ENCODE data around the gene DNAH9.
"Not testable (repeated sequence)": the region's sequence is repeated elsewhere in the genome, so short reads cannot be mapped to it uniquely, and the experiment has no call there.

Gene DNAH9

GRCh38 chr17:11921296-11921695 lies 323.0 kb downstream of the DNAH9 start:
- no peak for DNase-seq (ENCODE audit: low read depth)

GRCh38 chr17:11922638-11923037 lies 324.4 kb downstream of the DNAH9 start:
- no peak for DNase-seq (ENCODE audit: low read depth)

GRCh38 chr17:11924076-11924475 lies 325.8 kb downstream of the DNAH9 start:
- DNase-seq (ENCODE audit: low read depth) = no peak

GRCh38 chr17:11925262-11926021 lies 327.2 kb downstream of the DNAH9 start:
- no peak for DNase-seq (ENCODE audit: low read depth)

- no peak for DNase-seq (ENCODE audit: low read depth)
These were observed 330.2 kb downstream of the DNAH9 start for GRCh38 chr17:11928436-11928835.

- no peak for DNase-seq (ENCODE audit: low read depth)
These were observed 334.1 kb downstream of the DNAH9 start for GRCh38 chr17:11932337-11932898.

- no peak for DNase-seq (ENCODE audit: low read depth)
These were observed 337.6 kb downstream of the DNAH9 start for GRCh38 chr17:11935734-11936406.

GRCh38 chr17:11940904-11941303 lies 342.6 kb downstream of the DNAH9 start:
- no peak for DNase-seq (ENCODE audit: low read depth)

GRCh38 chr17:11943086-11943485 lies 344.8 kb downstream of the DNAH9 start:
- not testable (repeated sequence) for DNase-seq (ENCODE audit: low read depth)

- no peak for DNase-seq (ENCODE audit: low read depth)
These were observed 345.6 kb downstream of the DNAH9 start for GRCh38 chr17:11943759-11944347.

- DNase-seq (ENCODE audit: low read depth) = no peak
These were observed 346.3 kb downstream of the DNAH9 start for GRCh38 chr17:11944587-11944986.

GRCh38 chr17:11948789-11949188 lies 350.5 kb downstream of the DNAH9 start:
- no peak for DNase-seq (ENCODE audit: low read depth)

GRCh38 chr17:11949571-11949970 lies 351.3 kb downstream of the DNAH9 start:
- DNase-seq (ENCODE audit: low read depth) = not testable (repeated sequence)

- no peak for DNase-seq (ENCODE audit: low read depth)
These were observed 352.7 kb downstream of the DNAH9 start for GRCh38 chr17:11950771-11951519.

GRCh38 chr17:11952610-11953009 lies 354.3 kb downstream of the DNAH9 start:
- DNase-seq (ENCODE audit: low read depth) = no peak

- DNase-seq (ENCODE audit: low read depth) = no peak
These were observed 355.7 kb downstream of the DNAH9 start for GRCh38 chr17:11953924-11954323.

- DNase-seq (ENCODE audit: low read depth) = no peak
These were observed 356.7 kb downstream of the DNAH9 start for GRCh38 chr17:11954936-11955335.

- no peak for DNase-seq (ENCODE audit: low read depth)
These were observed 371.3 kb downstream of the DNAH9 start for GRCh38 chr17:11969565-11969964.

GRCh38 chr17:11972741-11973140 lies 374.5 kb downstream of the DNAH9 start:
- DNase-seq (ENCODE audit: low read depth) = not testable (repeated sequence)

- no peak for DNase-seq (ENCODE audit: low read depth)
These were observed 381.5 kb downstream of the DNAH9 start for GRCh38 chr17:11979795-11980194.

- no peak for DNase-seq (ENCODE audit: low read depth)
These were observed 382.5 kb downstream of the DNAH9 start for GRCh38 chr17:11980813-11981212.

GRCh38 chr17:11981862-11982261 lies 383.6 kb downstream of the DNAH9 start:
- DNase-seq (ENCODE audit: low read depth) = no peak
